Measurements from ENCODE around the gene TMEM37.

DNA sequence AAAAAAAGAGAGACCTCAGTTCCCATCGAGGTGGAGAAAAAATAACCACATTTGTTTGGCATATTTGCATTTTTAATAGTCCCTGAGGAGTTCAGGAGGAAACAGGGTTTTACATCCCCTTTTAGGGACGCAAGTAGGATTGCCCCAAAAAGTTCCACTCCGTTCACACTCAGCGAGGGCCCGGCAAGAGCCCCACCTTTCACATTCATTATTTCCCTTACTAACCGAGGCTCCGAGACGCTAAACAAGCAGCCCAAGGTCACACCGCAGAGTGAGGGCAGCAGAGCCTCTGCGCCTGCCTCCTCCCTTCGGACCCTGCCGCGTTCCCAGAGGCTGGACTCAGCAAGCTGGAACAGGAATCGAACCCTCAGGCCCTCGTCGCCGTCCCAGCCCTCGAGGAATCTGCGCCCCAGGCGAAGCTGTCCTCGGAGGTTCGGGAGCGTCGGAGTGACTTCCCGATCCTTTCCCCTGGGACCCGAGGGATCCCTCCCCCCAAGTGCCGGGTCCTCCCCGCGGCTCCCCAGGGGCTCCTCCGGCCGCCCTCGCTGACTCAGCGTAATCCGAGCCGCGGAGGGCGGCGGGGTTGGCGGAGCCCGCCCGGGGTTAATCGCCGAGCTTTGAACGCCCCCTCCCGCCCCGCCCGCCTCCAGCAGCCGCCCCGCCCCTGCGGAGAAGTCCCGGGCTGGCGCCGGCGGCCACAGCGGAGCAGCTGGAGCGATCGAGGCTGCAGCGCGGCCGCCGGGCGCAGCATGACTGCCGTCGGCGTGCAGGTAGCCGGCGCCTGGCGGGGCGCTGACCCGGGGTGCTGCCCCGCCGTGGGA lies at the start of gene TMEM37:
- TF ChIP-seq, protein P1, sequence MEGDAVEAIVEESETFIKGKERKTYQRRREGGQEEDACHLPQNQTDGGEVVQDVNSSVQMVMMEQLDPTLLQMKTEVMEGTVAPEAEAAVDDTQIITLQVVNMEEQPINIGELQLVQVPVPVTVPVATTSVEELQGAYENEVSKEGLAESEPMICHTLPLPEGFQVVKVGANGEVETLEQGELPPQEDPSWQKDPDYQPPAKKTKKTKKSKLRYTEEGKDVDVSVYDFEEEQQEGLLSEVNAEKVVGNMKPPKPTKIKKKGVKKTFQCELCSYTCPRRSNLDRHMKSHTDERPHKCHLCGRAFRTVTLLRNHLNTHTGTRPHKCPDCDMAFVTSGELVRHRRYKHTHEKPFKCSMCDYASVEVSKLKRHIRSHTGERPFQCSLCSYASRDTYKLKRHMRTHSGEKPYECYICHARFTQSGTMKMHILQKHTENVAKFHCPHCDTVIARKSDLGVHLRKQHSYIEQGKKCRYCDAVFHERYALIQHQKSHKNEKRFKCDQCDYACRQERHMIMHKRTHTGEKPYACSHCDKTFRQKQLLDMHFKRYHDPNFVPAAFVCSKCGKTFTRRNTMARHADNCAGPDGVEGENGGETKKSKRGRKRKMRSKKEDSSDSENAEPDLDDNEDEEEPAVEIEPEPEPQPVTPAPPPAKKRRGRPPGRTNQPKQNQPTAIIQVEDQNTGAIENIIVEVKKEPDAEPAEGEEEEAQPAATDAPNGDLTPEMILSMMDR (IDR thresholded peaks at IDR 0.05), result no peak
- TF ChIP-seq POLR2AphosphoS5 (IDR thresholded peaks at IDR 0.05) (no peak), POLR2A (IDR thresholded peaks at IDR 0.05) (no peak)
